ENCODE data around the gene TBRG1.

Gene TBRG1

GRCh38 chr11:124661553-124661952 lies 38.9 kb downstream of the TBRG1 start:
- TF ChIP-seq USF1 (IDR thresholded peaks at IDR 0.05) (no peak), TAF1 (IDR thresholded peaks at IDR 0.05; ENCODE audit: low read depth) (no peak), NFIC (IDR thresholded peaks at IDR 0.05) (no peak; the same call in 1 of the 2 replicates), YY1 (IDR thresholded peaks at IDR 0.05; ENCODE audit: low read depth) (no peak), FOXM1 (IDR thresholded peaks at IDR 0.05; ENCODE audit: borderline replicate concordance, low read depth) (no peak), MAX (IDR thresholded peaks at IDR 0.05) (no peak), EP300 (IDR thresholded peaks at IDR 0.05; ENCODE audit: borderline replicate concordance) (no peak), TCF12 (IDR thresholded peaks at IDR 0.05; ENCODE audit: low read depth) (no peak), EGR1 (IDR thresholded peaks at IDR 0.05) (no peak)

GRCh38 chr11:124662106-124662505 lies 39.4 kb downstream of the TBRG1 start:
- no peak for TF ChIP-seq EP300 (IDR thresholded peaks at IDR 0.05; ENCODE audit: borderline replicate concordance)
- no peak for TF ChIP-seq NFIC (IDR thresholded peaks at IDR 0.05)
- TF ChIP-seq CEBPB (IDR thresholded peaks at IDR 0.05): no peak
- TF ChIP-seq REST (IDR thresholded peaks at IDR 0.05; ENCODE audit: low read depth): no peak
- TF ChIP-seq TAF1 (IDR thresholded peaks at IDR 0.05; ENCODE audit: low read depth): no peak
- no peak for TF ChIP-seq RAD21 (IDR thresholded peaks at IDR 0.05; ENCODE audit: low read depth)

GRCh38 chr11:124663861-124664260 lies 41.2 kb downstream of the TBRG1 start:
- TF ChIP-seq EP300 (IDR thresholded peaks at IDR 0.05; ENCODE audit: borderline replicate concordance) (no peak), TEAD4 (IDR thresholded peaks at IDR 0.05) (no peak), USF1 (IDR thresholded peaks at IDR 0.05) (no peak), ZBTB7A (IDR thresholded peaks at IDR 0.05; ENCODE audit: low read depth) (no peak), TAF1 (IDR thresholded peaks at IDR 0.05; ENCODE audit: low read depth) (no peak), CREB1 (IDR thresholded peaks at IDR 0.05; ENCODE audit: low read depth) (no peak), CEBPB (IDR thresholded peaks at IDR 0.05) (no peak), REST (IDR thresholded peaks at IDR 0.05; ENCODE audit: low read depth) (no peak), FOXM1 (IDR thresholded peaks at IDR 0.05; ENCODE audit: borderline replicate concordance, low read depth) (no peak), TCF12 (IDR thresholded peaks at IDR 0.05; ENCODE audit: low read depth) (no peak), YY1 (IDR thresholded peaks at IDR 0.05; ENCODE audit: low read depth) (no peak), EGR1 (IDR thresholded peaks at IDR 0.05) (no peak), MAX (IDR thresholded peaks at IDR 0.05) (no peak), NFIC (IDR thresholded peaks at IDR 0.05) (no peak), RAD21 (IDR thresholded peaks at IDR 0.05; ENCODE audit: low read depth) (no peak)

- no peak for TF ChIP-seq EGR1 (IDR thresholded peaks at IDR 0.05)
- TF ChIP-seq TCF12 (IDR thresholded peaks at IDR 0.05; ENCODE audit: low read depth): no peak
- no peak for TF ChIP-seq YY1 (IDR thresholded peaks at IDR 0.05; ENCODE audit: low read depth)
- TF ChIP-seq REST (IDR thresholded peaks at IDR 0.05; ENCODE audit: low read depth): no peak
- TF ChIP-seq USF1 (IDR thresholded peaks at IDR 0.05): no peak
- no peak for TF ChIP-seq TEAD4 (IDR thresholded peaks at IDR 0.05)
- no peak for TF ChIP-seq FOXM1 (IDR thresholded peaks at IDR 0.05; ENCODE audit: borderline replicate concordance, low read depth)
- no peak for TF ChIP-seq ZBTB7A (IDR thresholded peaks at IDR 0.05; ENCODE audit: low read depth)
- TF ChIP-seq TAF1 (IDR thresholded peaks at IDR 0.05; ENCODE audit: low read depth): no peak
Measured at GRCh38 chr11:124667601-124668000, 44.9 kb downstream of the TBRG1 start.
